ENCODE measurements around the gene MAPT.
"Not testable (repeated sequence)": the region's sequence is repeated elsewhere in the genome, so short reads cannot be mapped to it uniquely, and the experiment has no call there.

Gene MAPT

GRCh38 chr17:46002973-46003316, 108.6 kb downstream of the MAPT start:
- Histone ChIP-seq H3K4me1 (peaks cover 0 to 11% (median 0%) of the 10 kb centered on the region in 10 experiments; a peak in 7 of 20 replicates), H3K27ac (no peak overlapping the region), H3K9ac (no peak overlapping the region), H3K27me3 (no peaks in the 10 kb centered on the region), H3K4me3 (no peak overlapping the region), H4K20me1 (no peaks in the 10 kb centered on the region; a peak in 2 of 22 replicates), H3K4me2 (no peak overlapping the region), H3K9me3 (replicated peaks in 1 of 11) (no peaks in the 10 kb centered on the region), H3K36me3 (no peaks in the 10 kb centered on the region)
- TF ChIP-seq Cebpa-rat (IDR thresholded peaks at IDR 0.05): no peak

GRCh38 chr17:46003907-46004748, 109.8 kb downstream of the MAPT start:
- TF ChIP-seq Cebpa-rat (IDR thresholded peaks at IDR 0.05): no peak
- Histone ChIP-seq H3K4me1 (peaks cover 0 to 18% (median under 1%) of the 10 kb centered on the region in 10 experiments; a peak in 9 of 20 replicates), H3K27ac (no peak overlapping the region)

GRCh38 chr17:46006082-46006481, 111.7 kb downstream of the MAPT start:
- not testable (repeated sequence) for H3K9me3 ChIP-seq (replicated peaks in 1 of 11)

More at GRCh38 chr17:46003907-46004748, 109.8 kb downstream of the MAPT start:
- Histone ChIP-seq H3K36me3 (no peaks in the 10 kb centered on the region), H3K9ac (no peak overlapping the region), H3K4me2 (no peak overlapping the region), H3K9me3 (replicated peaks in 1 of 11) (no peaks in the 10 kb centered on the region), H3K4me3 (no peak overlapping the region), H3K27me3 (no peaks in the 10 kb centered on the region), H4K20me1 (no peaks in the 10 kb centered on the region; a peak in 1 of 22 replicates)

GRCh38 chr17:46007461-46007965, 113.2 kb downstream of the MAPT start:
- H3K4me1 ChIP-seq: peaks cover 0 to 33% (median 8%) of the 10 kb centered on the region in 10 experiments; a peak in 9 of 20 replicates
- H3K4me3 ChIP-seq: no peak overlapping the region
- H3K4me2 ChIP-seq: peak overlapping the region in 4 of 11 experiments; percentile 0 to 35 (median 22); a peak in 5 of 22 replicates
- no peaks in the 10 kb centered on the region for H3K36me3 ChIP-seq
- no peak overlapping the region for H3K9ac ChIP-seq
- no peak overlapping the region for H3K27ac ChIP-seq
- no peaks in the 10 kb centered on the region for H3K9me3 ChIP-seq (replicated peaks in 1 of 11)
- no peaks in the 10 kb centered on the region for H3K27me3 ChIP-seq
- TF ChIP-seq Cebpa-rat (IDR thresholded peaks at IDR 0.05): no peak
- H4K20me1 ChIP-seq: no peaks in the 10 kb centered on the region

More at GRCh38 chr17:46006082-46006481, 111.7 kb downstream of the MAPT start:
- peaks cover 0 to 28% (median 8%) of the 10 kb centered on the region in 10 experiments; a peak in 9 of 20 replicates for H3K4me1 ChIP-seq
- not testable (repeated sequence) for H3K4me2 ChIP-seq, H3K4me3 ChIP-seq, H3K27ac ChIP-seq, H4K20me1 ChIP-seq, H3K27me3 ChIP-seq, H3K9ac ChIP-seq, H3K36me3 ChIP-seq

GRCh38 chr17:46008591-46008990, 114.2 kb downstream of the MAPT start:
- Histone ChIP-seq H3K9me3 (replicated peaks in 1 of 11) (no peaks in the 10 kb centered on the region), H3K4me3 (no peak overlapping the region), H3K4me2 (no peak overlapping the region), H3K9ac (no peak overlapping the region), H3K27me3 (no peaks in the 10 kb centered on the region), H4K20me1 (no peaks in the 10 kb centered on the region), H3K4me1 (peaks cover 0 to 40% (median 8%) of the 10 kb centered on the region in 10 experiments; a peak in 9 of 20 replicates), H3K36me3 (no peaks in the 10 kb centered on the region), H3K27ac (no peak overlapping the region)
- TF ChIP-seq Cebpa-rat (IDR thresholded peaks at IDR 0.05): no peak

GRCh38 chr17:46009681-46010596, 115.6 kb downstream of the MAPT start:
- Histone ChIP-seq H3K9me3 (replicated peaks in 1 of 11) (no peaks in the 10 kb centered on the region), H3K4me3 (no peak overlapping the region), H3K4me2 (peak overlapping the region in 4 of 11 experiments; percentile 1 to 26 (median 14); a peak in 3 of 22 replicates), H3K4me1 (peaks cover 0 to 40% (median 8%) of the 10 kb centered on the region in 10 experiments; a peak in 9 of 20 replicates), H3K36me3 (no peaks in the 10 kb centered on the region), H3K27me3 (no peaks in the 10 kb centered on the region), H3K9ac (no peak overlapping the region), H3K27ac (no peak overlapping the region), H4K20me1 (no peaks in the 10 kb centered on the region)
- no peak for TF ChIP-seq Cebpa-rat (IDR thresholded peaks at IDR 0.05)

GRCh38 chr17:46010597-46011186, 116.3 kb downstream of the MAPT start:
- Histone ChIP-seq H3K9me3 (replicated peaks in 1 of 11) (no peaks in the 10 kb centered on the region), H3K4me3 (no peak overlapping the region), H3K9ac (no peak overlapping the region), H3K4me2 (no peak overlapping the region), H4K20me1 (no peaks in the 10 kb centered on the region), H3K4me1 (peaks cover 0 to 40% (median 8%) of the 10 kb centered on the region in 10 experiments; a peak in 9 of 20 replicates), H3K27ac (no peak overlapping the region), H3K27me3 (no peaks in the 10 kb centered on the region), H3K36me3 (no peaks in the 10 kb centered on the region)
- no peak for TF ChIP-seq Cebpa-rat (IDR thresholded peaks at IDR 0.05)

GRCh38 chr17:46011711-46012505, 117.6 kb downstream of the MAPT start:
- Histone ChIP-seq H3K27ac (no peak overlapping the region), H3K9ac (no peak overlapping the region), H3K36me3 (no peaks in the 10 kb centered on the region), H3K4me1 (peaks cover 0 to 40% (median 8%) of the 10 kb centered on the region in 10 experiments; a peak in 9 of 20 replicates), H3K27me3 (no peaks in the 10 kb centered on the region), H3K4me3 (no peak overlapping the region), H3K9me3 (replicated peaks in 1 of 11) (no peaks in the 10 kb centered on the region), H3K4me2 (peak overlapping the region in 1 of 11 experiments; percentile 5; a peak in 1 of 22 replicates), H4K20me1 (no peaks in the 10 kb centered on the region; a peak in 1 of 22 replicates)
- no peak for TF ChIP-seq Cebpa-rat (IDR thresholded peaks at IDR 0.05)

All from BLaER1 treated with 17β-estradiol and CSF1 and Interleukin-3, amounts not matched to agents 10 nM and 100 nM (cell line).